B cell (primary cell): Measurements from ENCODE around the gene AFG1L.

ENCODE experiments used
- EZH2 ChIP-seq: IDR thresholded peaks from 2 replicates; pipeline ENCODE4 v1.6.1; 2012; ENCODE audit warnings: borderline replicate concordance, low read depth, mild to moderate bottlenecking, moderate library complexity, low read length; ENCODE audit not compliant: insufficient read depth, poor library complexity, severe bottlenecking
- TF ChIP-seq, protein P1 (sequence below): fragments of 200-600 bp; IDR thresholded peaks from one replicate; pipeline ENCODE4 v1.8.0; 2022; ENCODE audit warnings: antibody characterized with exemption, mild to moderate bottlenecking

DNA sequence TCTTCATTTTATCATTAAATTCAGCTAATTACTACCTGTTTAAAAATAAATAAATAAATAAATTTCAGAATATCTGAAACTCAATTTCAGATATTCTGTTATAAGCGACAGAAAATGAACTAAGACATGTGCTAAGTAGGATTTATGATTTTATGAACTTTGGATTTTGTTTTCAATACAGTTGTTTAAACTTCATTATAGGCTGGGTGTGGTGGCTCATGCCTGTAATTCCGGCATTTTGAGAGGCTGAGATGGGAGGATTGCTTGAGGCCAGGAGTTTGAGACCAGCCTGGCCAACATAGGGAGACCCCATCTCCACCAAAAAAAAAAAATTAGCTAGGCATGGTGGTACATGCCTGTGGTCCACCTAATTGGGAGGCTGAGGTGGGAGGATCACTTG lies 36.0 kb downstream of the AFG1L start:
- TF ChIP-seq, protein P1, sequence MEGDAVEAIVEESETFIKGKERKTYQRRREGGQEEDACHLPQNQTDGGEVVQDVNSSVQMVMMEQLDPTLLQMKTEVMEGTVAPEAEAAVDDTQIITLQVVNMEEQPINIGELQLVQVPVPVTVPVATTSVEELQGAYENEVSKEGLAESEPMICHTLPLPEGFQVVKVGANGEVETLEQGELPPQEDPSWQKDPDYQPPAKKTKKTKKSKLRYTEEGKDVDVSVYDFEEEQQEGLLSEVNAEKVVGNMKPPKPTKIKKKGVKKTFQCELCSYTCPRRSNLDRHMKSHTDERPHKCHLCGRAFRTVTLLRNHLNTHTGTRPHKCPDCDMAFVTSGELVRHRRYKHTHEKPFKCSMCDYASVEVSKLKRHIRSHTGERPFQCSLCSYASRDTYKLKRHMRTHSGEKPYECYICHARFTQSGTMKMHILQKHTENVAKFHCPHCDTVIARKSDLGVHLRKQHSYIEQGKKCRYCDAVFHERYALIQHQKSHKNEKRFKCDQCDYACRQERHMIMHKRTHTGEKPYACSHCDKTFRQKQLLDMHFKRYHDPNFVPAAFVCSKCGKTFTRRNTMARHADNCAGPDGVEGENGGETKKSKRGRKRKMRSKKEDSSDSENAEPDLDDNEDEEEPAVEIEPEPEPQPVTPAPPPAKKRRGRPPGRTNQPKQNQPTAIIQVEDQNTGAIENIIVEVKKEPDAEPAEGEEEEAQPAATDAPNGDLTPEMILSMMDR: no peak
- no peak for TF ChIP-seq EZH2
